GM18517 (cell line): ENCODE data around the gene CXCR2.

ENCODE experiments used
- ATAC-seq: cut with Tn5 transposase; IDR thresholded peaks from one replicate; pipeline ENCODE4 v1.9.1; 2021; ENCODE audit warnings: mild to moderate bottlenecking, moderate library complexity; ENCODE audit not compliant: unreplicated experiment

CXCR2 gene

DNA sequence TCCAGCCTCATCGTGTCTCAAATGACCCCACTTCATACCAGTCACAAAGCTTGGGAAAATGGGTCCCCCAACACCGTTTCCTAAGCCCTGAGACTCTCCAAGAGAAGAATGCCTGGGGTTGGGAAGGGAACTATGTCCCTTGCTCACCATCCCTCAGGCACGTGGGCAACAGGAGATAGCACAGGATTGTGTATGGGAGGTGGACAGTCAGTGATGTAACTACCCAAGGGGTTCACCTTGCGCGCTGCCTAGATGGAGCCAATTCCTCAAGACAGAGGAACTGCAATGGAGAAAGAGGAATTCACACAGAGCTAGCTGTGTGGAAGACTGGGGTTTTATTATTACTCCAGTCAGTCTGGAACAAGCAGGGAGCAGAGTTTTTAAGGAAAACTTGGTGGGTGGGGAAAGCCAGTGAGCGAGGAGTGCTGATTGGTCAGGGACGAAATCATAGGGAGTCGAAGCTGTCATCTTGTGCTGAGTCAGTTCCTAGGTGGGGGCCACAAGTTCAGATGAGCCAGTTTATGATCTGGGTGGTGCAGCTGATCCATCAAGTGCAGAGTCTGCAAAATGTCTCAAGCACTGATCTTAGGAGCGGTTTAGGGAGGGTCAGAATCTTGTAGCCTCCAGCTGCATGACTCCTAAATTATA is 54.8 kb downstream of the CXCR2 start:
- no peak for ATAC-seq

DNA sequence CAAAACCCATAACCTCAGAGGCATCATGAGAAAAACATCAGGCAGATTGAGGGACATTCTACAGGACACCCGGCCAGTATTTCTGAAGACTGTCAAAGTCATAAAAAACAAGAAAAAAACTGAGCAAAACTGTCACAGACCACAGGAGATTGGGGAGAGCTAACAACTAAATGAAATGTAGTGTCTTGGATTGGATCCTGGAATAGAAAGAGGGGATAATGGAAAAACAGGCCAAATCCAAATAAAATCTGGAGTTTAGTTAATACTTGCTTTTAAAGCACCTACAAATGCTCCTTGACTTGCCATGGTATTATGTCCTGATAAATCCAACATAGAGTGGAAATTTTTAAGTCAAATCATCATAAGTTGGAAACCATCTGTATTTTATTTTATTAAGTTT is 58.5 kb downstream of the CXCR2 start:
- ATAC-seq, result no peak

DNA sequence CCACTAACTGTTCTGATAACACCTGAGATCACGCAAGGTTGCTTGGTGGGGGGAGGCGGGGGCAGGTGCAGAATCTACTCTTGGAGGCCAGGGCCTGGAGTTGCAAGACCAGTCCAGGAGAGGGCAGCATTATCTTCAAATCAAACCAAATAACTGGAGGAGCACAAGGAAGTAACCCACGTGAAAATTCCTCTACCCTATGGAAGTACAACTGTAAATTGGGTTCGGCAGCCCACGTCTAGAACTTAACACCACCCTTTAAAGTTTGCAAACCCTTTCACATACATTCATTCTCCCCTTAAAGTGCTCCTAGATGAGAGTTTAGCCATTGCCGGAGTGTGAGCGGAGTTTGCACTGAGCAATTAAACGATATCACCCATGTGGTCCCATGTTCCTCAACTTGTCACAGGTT is 60.5 kb downstream of the CXCR2 start:
- no peak for ATAC-seq
